Cardiac muscle cell (in vitro differentiated cells and primary cell): ENCODE data around the gene IFT88. TPM values are rescaled to one million over a fixed set of nuclear protein-coding genes. Genes with fewer than 3 reads are reported as not detected.

Experiments used
- DNase-seq, 2 donors: peaks; one replicate each; pipeline versions ENCODE4 v3.0.0 to v3.0.0-alpha.2; 2010 to 2017; ENCODE audit warnings: low read depth in 1 of 2, low spot score in 1 of 2
- H3K27ac ChIP-seq: fragments of 200-600 bp; sonication (generic); 2 replicates; pipeline ENCODE4 v1.5.1; 2016
- H3K27me3 ChIP-seq: fragments of 200-600 bp; sonication (generic); 2 replicates; pipeline ENCODE4 v1.6.0; 2016; ENCODE audit warnings: control low read depth
- H3K36me3 ChIP-seq: fragments of 200-600 bp; sonication (generic); 2 replicates; pipeline ENCODE4 v1.5.1; 2016; ENCODE audit warnings: control low read depth
- H3K4me1 ChIP-seq: fragments of 200-600 bp; sonication (generic); 2 replicates; pipeline ENCODE4 v1.8.1; 2017; ENCODE audit warnings: low read depth, mild to moderate bottlenecking, mixed run types
- H3K4me3 ChIP-seq: fragments of 200-600 bp; sonication (generic); 2 replicates; pipeline ENCODE4 v1.5.1; 2016; ENCODE audit warnings: mild to moderate bottlenecking
- H3K9me3 ChIP-seq: fragments of 200-600 bp; sonication (generic); 2 replicates; pipeline ENCODE4 v1.5.1; 2017; ENCODE audit warnings: low read depth, mild to moderate bottlenecking, control low read depth
- polyA plus RNA-seq: library from polyadenylated mRNA; unstranded; fragments of >200 nt; fragmentation: Nextera tagmentation; extraction: Ambion mirVana; gene quantifications from 2 replicates; pipeline ENCODE4 v1.2.1, GENCODE V29; 2016
- total RNA-seq: library from RNA; depleted of rRNA; stranded (reverse); fragments of >200 nt; gene quantifications from 2 replicates; pipeline ENCODE4 v1.2.3, GENCODE V29; 2016
- TF ChIP-seq, protein P1 (sequence below): IDR thresholded peaks from 2 replicates; pipeline ENCODE4 v1.5.1; 2012; ENCODE audit warnings: low read depth, mild to moderate bottlenecking, low read length

Gene IFT88
- total and polyA plus RNA-seq, 2 experiments from 2014 or later: 18.2 to 18.6 TPM

DNA sequence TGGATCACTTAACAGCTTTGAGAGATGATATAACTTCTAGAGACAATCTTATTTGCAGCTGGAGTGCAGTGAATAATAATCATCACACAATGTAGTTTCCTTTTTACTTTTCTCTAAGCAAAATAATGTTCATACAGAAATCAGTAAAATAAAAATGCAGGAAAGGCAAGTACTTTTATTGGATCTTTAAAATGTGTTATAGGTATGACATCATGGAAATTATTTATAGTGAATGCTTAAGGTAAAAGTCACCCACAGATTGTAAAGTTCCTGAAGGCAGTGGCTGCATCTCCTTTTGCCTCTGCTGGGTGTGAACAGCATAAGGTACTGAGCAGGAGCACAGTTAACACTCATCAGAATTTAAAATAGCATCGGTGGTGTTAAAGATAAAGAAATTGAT is 119.2 kb downstream of the IFT88 start:
- Histone ChIP-seq H3K27ac (no peak overlapping the region), H3K27me3 (no peaks in the 10 kb centered on the region), H3K9me3 (no peaks in the 10 kb centered on the region), H3K4me1 (peaks cover 8% of the 10 kb centered on the region), H3K4me3 (no peak overlapping the region), H3K36me3 (peaks cover 2% of the 10 kb centered on the region)
- DNase-seq: no peak
- TF ChIP-seq, protein P1, sequence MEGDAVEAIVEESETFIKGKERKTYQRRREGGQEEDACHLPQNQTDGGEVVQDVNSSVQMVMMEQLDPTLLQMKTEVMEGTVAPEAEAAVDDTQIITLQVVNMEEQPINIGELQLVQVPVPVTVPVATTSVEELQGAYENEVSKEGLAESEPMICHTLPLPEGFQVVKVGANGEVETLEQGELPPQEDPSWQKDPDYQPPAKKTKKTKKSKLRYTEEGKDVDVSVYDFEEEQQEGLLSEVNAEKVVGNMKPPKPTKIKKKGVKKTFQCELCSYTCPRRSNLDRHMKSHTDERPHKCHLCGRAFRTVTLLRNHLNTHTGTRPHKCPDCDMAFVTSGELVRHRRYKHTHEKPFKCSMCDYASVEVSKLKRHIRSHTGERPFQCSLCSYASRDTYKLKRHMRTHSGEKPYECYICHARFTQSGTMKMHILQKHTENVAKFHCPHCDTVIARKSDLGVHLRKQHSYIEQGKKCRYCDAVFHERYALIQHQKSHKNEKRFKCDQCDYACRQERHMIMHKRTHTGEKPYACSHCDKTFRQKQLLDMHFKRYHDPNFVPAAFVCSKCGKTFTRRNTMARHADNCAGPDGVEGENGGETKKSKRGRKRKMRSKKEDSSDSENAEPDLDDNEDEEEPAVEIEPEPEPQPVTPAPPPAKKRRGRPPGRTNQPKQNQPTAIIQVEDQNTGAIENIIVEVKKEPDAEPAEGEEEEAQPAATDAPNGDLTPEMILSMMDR: no peak

DNA sequence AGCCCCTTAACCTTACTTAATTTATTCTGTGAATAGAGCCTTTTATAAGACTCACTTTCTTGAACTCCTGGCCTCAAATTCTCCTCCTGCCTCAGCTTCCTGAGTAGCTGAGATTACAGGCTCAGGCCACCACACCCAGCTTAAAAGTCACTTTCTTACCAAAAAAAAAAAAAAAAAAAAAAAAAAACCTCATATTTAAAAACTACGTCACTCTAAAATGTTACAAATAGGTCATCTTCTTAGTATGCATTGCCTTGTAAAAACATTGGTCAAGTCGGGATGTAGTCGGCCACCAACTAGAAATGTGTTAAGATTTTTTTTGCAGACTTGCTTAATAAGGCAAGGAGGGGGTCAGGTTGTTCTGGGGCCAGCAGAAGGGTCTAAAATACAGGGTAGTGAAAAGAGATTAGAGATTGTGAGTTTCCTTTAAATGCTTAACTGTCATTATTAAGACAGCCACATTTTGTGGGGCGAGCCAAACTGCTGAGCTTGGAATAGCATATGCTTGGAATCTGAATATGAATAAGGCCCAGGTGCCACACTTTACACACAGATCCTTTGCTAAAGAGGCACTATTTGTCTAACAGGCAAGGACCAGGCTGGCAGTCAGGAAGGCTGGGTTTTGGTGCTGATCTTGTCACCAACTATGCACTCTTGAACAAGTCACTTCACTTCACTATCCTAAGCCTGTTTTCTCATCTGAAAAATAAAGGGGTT is 120.1 kb downstream of the IFT88 start:
- Histone ChIP-seq H3K36me3 (peaks cover 5% of the 10 kb centered on the region), H3K4me1 (peaks cover 8% of the 10 kb centered on the region), H3K27me3 (no peaks in the 10 kb centered on the region), H3K27ac (no peak overlapping the region), H3K4me3 (no peak overlapping the region), H3K9me3 (no peaks in the 10 kb centered on the region)
- DNase-seq: peak in 1 of 2 donors; percentile 25
- TF ChIP-seq, protein P1: no peak

DNA sequence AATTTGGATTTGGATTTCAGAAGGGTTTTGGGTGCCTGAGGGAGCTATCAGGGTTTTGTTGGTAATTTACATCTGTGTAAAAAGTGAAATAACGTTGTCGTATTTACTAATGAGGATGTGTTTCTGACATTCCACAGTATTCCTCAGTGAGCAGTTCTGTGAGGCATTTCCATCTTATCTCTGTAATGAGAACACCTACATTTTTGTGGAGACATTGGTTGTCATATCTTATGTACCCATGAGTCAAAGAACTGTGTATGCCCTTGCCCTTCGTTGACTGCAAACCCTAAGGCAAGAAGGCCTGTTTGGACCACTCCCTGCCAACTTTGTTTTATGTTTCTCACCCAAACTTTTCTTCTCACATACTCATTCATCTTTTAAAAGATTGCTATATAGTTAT is 122.3 kb downstream of the IFT88 start:
- no peak for DNase-seq
- Histone ChIP-seq H3K27ac (no peak overlapping the region), H3K36me3 (peaks cover 5% of the 10 kb centered on the region), H3K4me1 (peaks cover 8% of the 10 kb centered on the region), H3K27me3 (no peaks in the 10 kb centered on the region), H3K9me3 (no peaks in the 10 kb centered on the region), H3K4me3 (no peak overlapping the region)
- TF ChIP-seq, protein P1: no peak

DNA sequence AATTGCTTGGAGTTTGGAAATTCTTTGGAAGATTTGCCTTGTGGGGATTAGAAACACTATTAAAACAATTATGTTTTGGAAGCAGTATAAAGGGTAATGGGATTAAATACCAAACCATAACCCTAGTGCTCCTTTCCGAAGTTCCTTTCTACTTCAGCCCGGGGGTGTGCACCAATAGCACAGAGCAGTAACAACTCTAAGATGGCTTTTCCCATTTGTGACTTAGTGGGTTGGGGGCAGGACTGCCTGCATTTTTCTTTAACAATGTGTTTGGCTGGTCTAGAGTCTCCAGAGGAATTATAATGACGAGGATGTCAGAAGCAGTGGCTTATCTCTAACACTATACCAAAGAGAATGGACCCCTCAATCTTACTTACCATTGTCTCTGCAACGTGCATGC is 124.7 kb downstream of the IFT88 start:
- TF ChIP-seq, protein P1: no peak
- H3K27me3 ChIP-seq: no peaks in the 10 kb centered on the region
- H3K4me3 ChIP-seq: no peak overlapping the region
- no peak for DNase-seq
- H3K27ac ChIP-seq: no peak overlapping the region
- H3K4me1 ChIP-seq: peaks cover 8% of the 10 kb centered on the region
- H3K36me3 ChIP-seq: peaks cover 5% of the 10 kb centered on the region
- no peaks in the 10 kb centered on the region for H3K9me3 ChIP-seq

GRCh38 chr13:20696073-20696472 is 129.1 kb downstream of the IFT88 start:
- DNase-seq: no peak
- no peak overlapping the region for H3K27ac ChIP-seq
- TF ChIP-seq, protein P1: no peak
- no peaks in the 10 kb centered on the region for H3K9me3 ChIP-seq
- no peak overlapping the region for H3K4me3 ChIP-seq
- no peaks in the 10 kb centered on the region for H3K4me1 ChIP-seq
- H3K36me3 ChIP-seq: peaks cover 3% of the 10 kb centered on the region
- H3K27me3 ChIP-seq: no peaks in the 10 kb centered on the region
